ENCODE results near the gene HSPA2. TPM values are rescaled to one million over a fixed set of nuclear protein-coding genes. Genes with fewer than 3 reads are reported as not detected.

The HSPA2 gene
- total and polyA plus RNA-seq, 2 of the 4 experiments (the other 2 are of a cell fraction) = 18.4 to 19.7 TPM

GRCh38 chr14:64506721-64507120 is 33.8 kb upstream of the HSPA2 start:
- peaks cover 14 to 68% of the 10 kb centered on the region in 2 experiments for H3K79me1 ChIP-seq (ENCODE audit: low read depth in 1 of 2, low read length in 2 of 2)
- CTCF ChIA-PET = no interaction called here
- H3K14ac ChIP-seq (replicated peaks; ENCODE audit: low read depth, low read length) = peak overlapping the region; percentile 33
- POLR2A ChIA-PET (ENCODE audit: unreplicated experiment) = no interaction called here
- H2BK15ac ChIP-seq (ENCODE audit: low read depth, low read length) = no peak overlapping the region
- H2BK5ac ChIP-seq (ENCODE audit: low read depth, low read length, poor library complexity, severe bottlenecking) = peak overlapping the region; percentile 0
- intact Hi-C loops (cut with micrococcal nuclease) (no loop called here), dilution Hi-C loops (cut with HindIII; ENCODE audit: low sequenced_read_pairs, unreplicated experiment) (no loop called here), in situ Hi-C loops (cut with MboI; ENCODE audit: low sequenced_read_pairs) (no loop called here)
- no peak overlapping the region for H2AK9ac ChIP-seq (replicated peaks; ENCODE audit: low read depth, low read length, poor library complexity)
- H3K4me2 ChIP-seq (ENCODE audit: low read depth, low read length) = peak overlapping the region; percentile 87
- H4K91ac ChIP-seq (ENCODE audit: insufficient read depth, low read depth, low read length) = no peak overlapping the region
- H3K18ac ChIP-seq (ENCODE audit: low read depth, low read length) = no peak overlapping the region
- H3K27me3 ChIP-seq (ENCODE audit: control insufficient read depth, insufficient read depth, low read length) = no peaks in the 10 kb centered on the region
- TF ChIP-seq CEBPB (IDR thresholded peaks at IDR 0.05; ENCODE audit: low read depth, low read length) = no peak
- TF ChIP-seq MAZ (IDR thresholded peaks at IDR 0.05; ENCODE audit: borderline replicate concordance, low read depth, low read length) = no peak
- TF ChIP-seq, protein P1, sequence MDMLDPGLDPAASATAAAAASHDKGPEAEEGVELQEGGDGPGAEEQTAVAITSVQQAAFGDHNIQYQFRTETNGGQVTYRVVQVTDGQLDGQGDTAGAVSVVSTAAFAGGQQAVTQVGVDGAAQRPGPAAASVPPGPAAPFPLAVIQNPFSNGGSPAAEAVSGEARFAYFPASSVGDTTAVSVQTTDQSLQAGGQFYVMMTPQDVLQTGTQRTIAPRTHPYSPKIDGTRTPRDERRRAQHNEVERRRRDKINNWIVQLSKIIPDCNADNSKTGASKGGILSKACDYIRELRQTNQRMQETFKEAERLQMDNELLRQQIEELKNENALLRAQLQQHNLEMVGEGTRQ (IDR thresholded peaks at IDR 0.05; ENCODE audit: low read depth, low read length) = no peak
- TF ChIP-seq, protein P2, sequence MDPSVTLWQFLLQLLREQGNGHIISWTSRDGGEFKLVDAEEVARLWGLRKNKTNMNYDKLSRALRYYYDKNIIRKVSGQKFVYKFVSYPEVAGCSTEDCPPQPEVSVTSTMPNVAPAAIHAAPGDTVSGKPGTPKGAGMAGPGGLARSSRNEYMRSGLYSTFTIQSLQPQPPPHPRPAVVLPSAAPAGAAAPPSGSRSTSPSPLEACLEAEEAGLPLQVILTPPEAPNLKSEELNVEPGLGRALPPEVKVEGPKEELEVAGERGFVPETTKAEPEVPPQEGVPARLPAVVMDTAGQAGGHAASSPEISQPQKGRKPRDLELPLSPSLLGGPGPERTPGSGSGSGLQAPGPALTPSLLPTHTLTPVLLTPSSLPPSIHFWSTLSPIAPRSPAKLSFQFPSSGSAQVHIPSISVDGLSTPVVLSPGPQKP (IDR thresholded peaks at IDR 0.05; ENCODE audit: borderline replicate concordance, low read depth, low read length) = no peak
- no peak for TF ChIP-seq POLR2A (IDR thresholded peaks at IDR 0.05; ENCODE audit: low read depth, low read length)
- TF ChIP-seq, protein P3, sequence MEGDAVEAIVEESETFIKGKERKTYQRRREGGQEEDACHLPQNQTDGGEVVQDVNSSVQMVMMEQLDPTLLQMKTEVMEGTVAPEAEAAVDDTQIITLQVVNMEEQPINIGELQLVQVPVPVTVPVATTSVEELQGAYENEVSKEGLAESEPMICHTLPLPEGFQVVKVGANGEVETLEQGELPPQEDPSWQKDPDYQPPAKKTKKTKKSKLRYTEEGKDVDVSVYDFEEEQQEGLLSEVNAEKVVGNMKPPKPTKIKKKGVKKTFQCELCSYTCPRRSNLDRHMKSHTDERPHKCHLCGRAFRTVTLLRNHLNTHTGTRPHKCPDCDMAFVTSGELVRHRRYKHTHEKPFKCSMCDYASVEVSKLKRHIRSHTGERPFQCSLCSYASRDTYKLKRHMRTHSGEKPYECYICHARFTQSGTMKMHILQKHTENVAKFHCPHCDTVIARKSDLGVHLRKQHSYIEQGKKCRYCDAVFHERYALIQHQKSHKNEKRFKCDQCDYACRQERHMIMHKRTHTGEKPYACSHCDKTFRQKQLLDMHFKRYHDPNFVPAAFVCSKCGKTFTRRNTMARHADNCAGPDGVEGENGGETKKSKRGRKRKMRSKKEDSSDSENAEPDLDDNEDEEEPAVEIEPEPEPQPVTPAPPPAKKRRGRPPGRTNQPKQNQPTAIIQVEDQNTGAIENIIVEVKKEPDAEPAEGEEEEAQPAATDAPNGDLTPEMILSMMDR (conservative IDR thresholded peaks at IDR 0.05; ENCODE audit: low read depth, low read length) = no peak
- no peak for TF ChIP-seq SMC3 (IDR thresholded peaks at IDR 0.05; ENCODE audit: low read depth, low read length)
- no peak for TF ChIP-seq NFE2L2 (IDR thresholded peaks at IDR 0.05; ENCODE audit: low read depth, low read length)
- no peak for TF ChIP-seq MXI1 (IDR thresholded peaks at IDR 0.05; ENCODE audit: borderline replicate concordance, low read depth, low read length)
- no peak for TF ChIP-seq BHLHE40 (IDR thresholded peaks at IDR 0.05; ENCODE audit: low read depth, low read length)
- TF ChIP-seq RFX5 (IDR thresholded peaks at IDR 0.05; ENCODE audit: low read depth, low read length) = no peak
- no peak for TF ChIP-seq FOS (IDR thresholded peaks at IDR 0.05; ENCODE audit: low read depth, low read length)
- TF ChIP-seq MAFK (IDR thresholded peaks at IDR 0.05; ENCODE audit: low read depth, low read length) = no peak
- no peak for TF ChIP-seq RAD21 (IDR thresholded peaks at IDR 0.05; ENCODE audit: low read length)
- no peak for TF ChIP-seq RCOR1 (IDR thresholded peaks at IDR 0.05; ENCODE audit: insufficient replicate concordance, low read length)
- no peak for TF ChIP-seq CHD1 (IDR thresholded peaks at IDR 0.05; ENCODE audit: low read depth, low read length)
- H2AFZ ChIP-seq (replicated peaks; ENCODE audit: low read length, poor library complexity) = no peak overlapping the region
- WGBS, 2 experiments (ENCODE audit: extremely low coverage in 2 of 2, insufficient read length in 1 of 2) = no CpG with 5 or more reads among the region's 3 CpGs
- H2BK20ac ChIP-seq (ENCODE audit: low read depth, low read length) = no peak overlapping the region
- 0 out of 2 replicates have a peak overlapping the region, but pooled peaks have one; percentile 17 for H3K56ac ChIP-seq (ENCODE audit: extremely low read depth, insufficient read depth, low read length)
- peak overlapping the region; percentile 40; the same call in 1 of the 2 replicates for H3K9ac ChIP-seq (ENCODE audit: low read depth, low read length)
- no peak overlapping the region for H3K27ac ChIP-seq (ENCODE audit: insufficient read depth, low read length)
- H3K4me3 ChIP-seq (ENCODE audit: insufficient read depth, low read depth, low read length) = peak overlapping the region; percentile 7; the same call in 1 of the 2 replicates
- BruUV-seq (replicated peaks) = no TSS peak
- H2AK5ac ChIP-seq (ENCODE audit: low read depth, low read length) = peak overlapping the region; percentile 53; the same call in 1 of the 2 replicates
- H3K9me1 ChIP-seq (ENCODE audit: insufficient read depth, low read length) = peaks cover 16% of the 10 kb centered on the region
- H4K5ac ChIP-seq (ENCODE audit: low read depth, low read length) = no peak overlapping the region
- no peaks in the 10 kb centered on the region for H3K36me3 ChIP-seq (ENCODE audit: control insufficient read depth, insufficient read depth, low read length)
- DNase-seq (no peak), ATAC-seq (ENCODE audit: low read depth) (no peak)
- no peak overlapping the region for H4K8ac ChIP-seq (ENCODE audit: low read depth in 2 of 2, low read length in 2 of 2)
- no peak overlapping the region for H3K4ac ChIP-seq (ENCODE audit: low read depth, low read length)
- H3K4me1 ChIP-seq (ENCODE audit: control insufficient read depth, insufficient read depth, low read length) = peaks cover 15% of the 10 kb centered on the region
- H3K23ac ChIP-seq (ENCODE audit: low read depth, low read length) = peak overlapping the region; percentile 91; the same call in 1 of the 2 replicates
- H3K9me3 ChIP-seq (ENCODE audit: control insufficient read depth, insufficient read depth, low read length) = no peaks in the 10 kb centered on the region
- H2BK120ac ChIP-seq (ENCODE audit: low read depth, low read length) = no peak overlapping the region
- peaks cover 63% of the 10 kb centered on the region for H4K20me1 ChIP-seq (ENCODE audit: insufficient read depth, low read length)
